Skeletal muscle tissue (tissue), 5 donors: ENCODE results near the gene ADAMTS12. TPM values are rescaled to one million over a fixed set of nuclear protein-coding genes. Genes with fewer than 3 reads are reported as not detected.

Experiments used
- H3K27ac ChIP-seq: one replicate; pipeline ENCODE4 v1.7.0; 2013; ENCODE audit warnings: mild to moderate bottlenecking, low read depth, low read length, inconsistent platforms
- H3K27me3 ChIP-seq, 3 donors: one replicate each; pipeline ENCODE4 v1.7.0; 2013; ENCODE audit warnings: low read length in 3 of 3; ENCODE audit not compliant: control insufficient read depth in 3 of 3, insufficient read depth in 3 of 3
- H3K36me3 ChIP-seq, 3 donors: one replicate each; pipeline ENCODE4 v1.7.0; 2013; ENCODE audit warnings: low read length in 3 of 3; ENCODE audit not compliant: control insufficient read depth in 3 of 3, insufficient read depth in 3 of 3
- H3K4me1 ChIP-seq, 3 donors: one replicate each; pipeline ENCODE4 v1.7.0; 2013; ENCODE audit warnings: low read length in 3 of 3, mild to moderate bottlenecking in 3 of 3; ENCODE audit not compliant: control insufficient read depth in 3 of 3, insufficient read depth in 3 of 3
- H3K4me3 ChIP-seq, 3 donors: one replicate each; pipeline ENCODE4 v1.7.0; 2013; ENCODE audit warnings: low read length in 3 of 3
- H3K9ac ChIP-seq, 3 donors: one replicate each; pipeline ENCODE4 v1.7.0; 2013; ENCODE audit warnings: low read length in 3 of 3, mild to moderate bottlenecking in 3 of 3, moderate library complexity in 2 of 3, low read depth in 1 of 3
- H3K9me3 ChIP-seq, 3 donors: one replicate each; pipeline ENCODE4 v1.7.0; 2013; ENCODE audit warnings: low read length in 3 of 3; ENCODE audit not compliant: control insufficient read depth in 3 of 3
- small RNA-seq: library from RNA; depleted of rRNA; stranded (forward); fragments of <200 nt; gene quantifications from one replicate; pipeline ENCODE3, GENCODE V24; 2014
- total RNA-seq: library from RNA; depleted of rRNA; stranded (reverse); fragments of >200 nt; gene quantifications from one replicate; pipeline ENCODE4 v1.2.3, GENCODE V29; 2014
- donor health status: Osteomylitis.

Gene ADAMTS12
- total RNA-seq, 1 donor from 2014 or later, result 19.3 TPM

DNA sequence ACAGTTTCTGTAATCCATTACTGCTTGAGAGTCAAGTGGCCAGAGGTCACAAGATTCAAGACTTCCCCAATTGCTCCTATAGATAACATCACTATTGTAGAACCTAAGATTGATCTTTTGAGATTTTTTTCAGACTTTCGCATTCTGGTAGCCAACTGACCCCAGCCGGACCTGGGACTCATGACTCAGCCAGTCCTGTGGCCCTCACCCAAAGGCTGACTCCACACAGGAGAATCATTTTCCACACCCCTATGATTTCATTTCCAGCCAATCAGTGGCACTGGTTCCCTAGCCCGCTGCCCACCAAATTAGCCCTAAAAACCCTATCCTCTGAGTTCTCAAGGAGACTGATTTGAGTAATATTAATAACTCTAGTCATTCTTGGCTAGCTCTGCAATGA is 414.8 kb downstream of the ADAMTS12 start:
- Histone ChIP-seq H3K36me3 (peaks cover 0 to 9% (median 7%) of the 10 kb centered on the region in 3 donors), H3K27me3 (no peaks in the 10 kb centered on the region), H3K4me1 (no peaks in the 10 kb centered on the region), H3K9me3 (no peaks in the 10 kb centered on the region), H3K27ac (no peak overlapping the region), H3K9ac (no peak overlapping the region), H3K4me3 (no peak overlapping the region)

DNA sequence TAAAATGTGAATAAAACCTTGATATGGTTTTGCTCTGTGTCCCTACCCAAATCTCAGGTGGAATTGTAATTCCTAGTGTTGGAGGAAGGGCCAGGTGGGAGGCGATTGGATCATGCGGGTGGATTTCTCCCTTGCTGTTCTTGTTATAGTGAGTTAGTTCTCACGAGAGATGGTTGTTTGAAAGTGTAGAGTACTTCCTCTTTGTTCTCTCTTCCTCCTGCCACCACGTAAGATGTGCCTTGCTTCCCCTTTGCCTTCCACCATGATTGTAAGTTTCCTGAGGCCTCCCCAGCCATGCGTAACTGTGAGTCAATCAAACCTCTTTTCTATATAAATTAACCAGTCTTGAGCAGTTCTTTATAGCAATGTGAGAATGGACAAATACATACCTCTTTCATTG is 416.1 kb downstream of the ADAMTS12 start:
- H3K9ac ChIP-seq, result no peak overlapping the region
- H3K36me3 ChIP-seq, result peaks cover 3 to 17% (median 13%) of the 10 kb centered on the region in 3 donors
- no peaks in the 10 kb centered on the region for H3K9me3 ChIP-seq
- no peak overlapping the region for H3K27ac ChIP-seq
- H3K27me3 ChIP-seq, result no peaks in the 10 kb centered on the region
- H3K4me3 ChIP-seq, result no peak overlapping the region
- no peaks in the 10 kb centered on the region for H3K4me1 ChIP-seq

DNA sequence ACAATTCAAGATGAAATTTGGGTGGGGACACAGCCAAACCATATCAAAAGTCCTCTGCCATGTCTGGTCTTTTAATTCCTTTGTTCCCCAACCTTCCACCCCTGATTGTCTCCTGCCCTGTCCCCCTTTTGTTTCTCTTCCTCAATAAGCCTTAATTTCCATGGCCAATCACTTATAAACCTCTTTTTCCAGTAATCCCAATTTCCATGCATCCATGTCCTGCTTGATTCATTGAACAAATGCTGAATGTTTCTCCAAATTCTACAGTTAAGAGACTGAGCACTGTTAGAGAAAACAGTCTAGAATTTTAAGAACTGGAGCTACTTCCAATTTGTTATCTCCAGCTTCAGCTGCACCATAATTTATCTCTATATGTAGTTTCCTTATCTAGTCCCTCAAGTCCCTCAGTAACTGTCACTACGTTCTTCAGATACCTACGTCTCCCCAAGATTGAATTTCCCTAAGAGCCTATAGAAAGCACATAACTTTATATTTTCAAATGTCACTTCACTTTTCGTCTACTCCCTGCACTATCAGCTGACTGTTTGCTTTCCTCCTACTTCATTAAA is 416.8 kb downstream of the ADAMTS12 start:
- H3K9me3 ChIP-seq, result no peaks in the 10 kb centered on the region
- H3K4me3 ChIP-seq, result no peak overlapping the region
- H3K36me3 ChIP-seq, result peaks cover 6 to 23% (median 20%) of the 10 kb centered on the region in 3 donors
- no peak overlapping the region for H3K9ac ChIP-seq
- H3K4me1 ChIP-seq, result no peaks in the 10 kb centered on the region
- H3K27ac ChIP-seq, result no peak overlapping the region
- H3K27me3 ChIP-seq, result no peaks in the 10 kb centered on the region

DNA sequence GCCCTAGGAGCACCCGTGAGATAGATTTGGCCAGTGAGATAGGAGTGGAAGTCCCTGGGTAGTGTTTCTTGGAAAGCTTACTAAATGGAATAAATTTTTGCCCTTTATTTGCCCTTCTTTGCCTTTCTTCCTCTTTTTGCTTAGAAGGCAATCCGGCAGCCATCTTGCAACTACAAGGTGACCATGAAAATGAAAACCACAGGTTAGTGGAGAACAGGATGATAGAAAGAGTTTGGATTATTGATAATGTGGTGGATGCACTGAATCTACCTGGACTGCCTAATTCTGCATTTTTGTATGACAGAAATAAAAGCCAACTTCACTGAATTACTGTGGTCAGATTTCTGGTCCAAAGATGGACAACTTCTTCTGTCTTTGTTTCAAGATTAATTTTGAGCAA is 417.8 kb downstream of the ADAMTS12 start:
- Histone ChIP-seq H3K4me3 (no peak overlapping the region), H3K27ac (no peak overlapping the region), H3K4me1 (no peaks in the 10 kb centered on the region), H3K9ac (no peak overlapping the region), H3K27me3 (no peaks in the 10 kb centered on the region), H3K36me3 (peaks cover 6 to 28% (median 26%) of the 10 kb centered on the region in 3 donors), H3K9me3 (no peaks in the 10 kb centered on the region)

Small RNA genes within 50 kb of the gene (small RNA-seq; reads per million reads assigned to genes)
- not detected for gene RNU6-923P

Other genes starting within 250 kb of the ADAMTS12 start
- gene RXFP3, start 44.4 kb upstream of the ADAMTS12 start, total RNA-seq, result not detected
- gene SLC45A2, start 92.7 kb upstream of the ADAMTS12 start, total RNA-seq, result 0.52 TPM
- gene AMACR, start 116.1 kb upstream of the ADAMTS12 start, total RNA-seq, result 4.2 TPM
- 90.3 TPM for gene C1QTNF3, start 151.2 kb upstream of the ADAMTS12 start, total RNA-seq